ENCODE results near the gene IL17F. TPM values are rescaled to one million over a fixed set of nuclear protein-coding genes. Genes with fewer than 3 reads are reported as not detected.

Gene IL17F
- total RNA-seq, 1 experiment from 2014 or later, result not detected

DNA sequence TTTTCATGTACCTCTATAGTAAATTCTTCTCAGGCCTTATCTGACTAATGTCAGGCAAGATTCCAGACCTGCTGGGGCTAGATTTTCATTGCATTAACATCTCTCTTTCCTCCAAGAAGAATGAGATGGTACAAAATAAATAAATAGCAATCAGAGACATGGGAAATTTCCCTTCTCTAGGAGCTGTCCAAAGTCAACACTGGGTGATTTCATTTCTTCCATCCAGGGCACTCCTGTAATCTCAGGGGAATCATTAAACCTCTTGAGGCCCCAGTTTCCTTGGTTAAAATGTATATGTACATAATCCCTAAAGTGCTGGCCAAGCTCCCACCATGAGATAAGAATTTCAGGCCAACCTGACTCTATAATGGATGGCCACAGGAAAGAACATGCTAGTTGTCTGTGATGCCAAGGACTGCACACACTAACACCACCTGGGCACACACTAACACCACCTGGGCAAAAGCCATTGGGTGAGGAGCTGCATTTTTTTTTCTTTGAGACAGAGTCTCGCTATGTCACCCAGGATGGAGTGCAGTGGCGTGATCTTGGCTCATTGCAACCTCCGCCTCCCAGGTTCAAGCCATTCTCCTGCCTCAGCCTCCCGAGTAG lies 912 bp downstream of the IL17F start:
- Histone ChIP-seq H3K9me2 (ENCODE audit: insufficient read depth) (no peaks in the 10 kb centered on the region), H3K4me3 (replicated peaks in 1 of 2; ENCODE audit: low read depth in 1 of 2, low read length in 2 of 2) (no peak overlapping the region), H3K4me2 (ENCODE audit: low read length) (no peak overlapping the region), H3K36me3 (ENCODE audit: control insufficient read depth in 1 of 2, insufficient read depth in 2 of 2, low read length in 2 of 2) (no peaks in the 10 kb centered on the region), H3K27ac (ENCODE audit: low read depth, low read length) (no peak overlapping the region), H3K79me2 (ENCODE audit: insufficient read depth, low read length) (no peaks in the 10 kb centered on the region), H3K9ac (ENCODE audit: low read length) (no peak overlapping the region), H4K20me1 (ENCODE audit: insufficient read depth) (no peaks in the 10 kb centered on the region), H3K27me3 (ENCODE audit: insufficient read depth, low read length) (no peaks in the 10 kb centered on the region; the same call in 1 of the 2 replicates), H3K9me3 (ENCODE audit: control insufficient read depth in 1 of 2, insufficient read depth in 1 of 2, low read depth in 1 of 2, low read length in 2 of 2) (no peaks in the 10 kb centered on the region), H3K4me1 (ENCODE audit: control insufficient read depth in 1 of 2, insufficient read depth in 2 of 2, low read length in 2 of 2) (no peaks in the 10 kb centered on the region), H2AFZ (ENCODE audit: low read depth, low read length, poor library complexity, severe bottlenecking) (no peak overlapping the region)
- POLR2A ChIA-PET, result no interaction called here
- CTCF ChIA-PET, result no interaction called here
- no TSS peak for BruUV-seq (replicated peaks)
- no peak for DNase-seq (ENCODE audit: low read depth, low spot score)
- intact Hi-C loops (cut with micrococcal nuclease), result no loop called here
- no peak for ATAC-seq
- RAD21 ChIA-PET (ENCODE audit: low non-redundant PET in 1 of 2, low total read pairs in 2 of 2, uncharacterized antibody in 2 of 2, unreplicated experiment in 2 of 2), result no interaction called here
- TF ChIP-seq EZH2phosphoT487 (IDR thresholded peaks at IDR 0.05; ENCODE audit: borderline replicate concordance), result no peak
- TF ChIP-seq, protein P1, sequence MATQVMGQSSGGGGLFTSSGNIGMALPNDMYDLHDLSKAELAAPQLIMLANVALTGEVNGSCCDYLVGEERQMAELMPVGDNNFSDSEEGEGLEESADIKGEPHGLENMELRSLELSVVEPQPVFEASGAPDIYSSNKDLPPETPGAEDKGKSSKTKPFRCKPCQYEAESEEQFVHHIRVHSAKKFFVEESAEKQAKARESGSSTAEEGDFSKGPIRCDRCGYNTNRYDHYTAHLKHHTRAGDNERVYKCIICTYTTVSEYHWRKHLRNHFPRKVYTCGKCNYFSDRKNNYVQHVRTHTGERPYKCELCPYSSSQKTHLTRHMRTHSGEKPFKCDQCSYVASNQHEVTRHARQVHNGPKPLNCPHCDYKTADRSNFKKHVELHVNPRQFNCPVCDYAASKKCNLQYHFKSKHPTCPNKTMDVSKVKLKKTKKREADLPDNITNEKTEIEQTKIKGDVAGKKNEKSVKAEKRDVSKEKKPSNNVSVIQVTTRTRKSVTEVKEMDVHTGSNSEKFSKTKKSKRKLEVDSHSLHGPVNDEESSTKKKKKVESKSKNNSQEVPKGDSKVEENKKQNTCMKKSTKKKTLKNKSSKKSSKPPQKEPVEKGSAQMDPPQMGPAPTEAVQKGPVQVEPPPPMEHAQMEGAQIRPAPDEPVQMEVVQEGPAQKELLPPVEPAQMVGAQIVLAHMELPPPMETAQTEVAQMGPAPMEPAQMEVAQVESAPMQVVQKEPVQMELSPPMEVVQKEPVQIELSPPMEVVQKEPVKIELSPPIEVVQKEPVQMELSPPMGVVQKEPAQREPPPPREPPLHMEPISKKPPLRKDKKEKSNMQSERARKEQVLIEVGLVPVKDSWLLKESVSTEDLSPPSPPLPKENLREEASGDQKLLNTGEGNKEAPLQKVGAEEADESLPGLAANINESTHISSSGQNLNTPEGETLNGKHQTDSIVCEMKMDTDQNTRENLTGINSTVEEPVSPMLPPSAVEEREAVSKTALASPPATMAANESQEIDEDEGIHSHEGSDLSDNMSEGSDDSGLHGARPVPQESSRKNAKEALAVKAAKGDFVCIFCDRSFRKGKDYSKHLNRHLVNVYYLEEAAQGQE (IDR thresholded peaks at IDR 0.05; ENCODE audit: low read depth), result peak; percentile 28

DNA sequence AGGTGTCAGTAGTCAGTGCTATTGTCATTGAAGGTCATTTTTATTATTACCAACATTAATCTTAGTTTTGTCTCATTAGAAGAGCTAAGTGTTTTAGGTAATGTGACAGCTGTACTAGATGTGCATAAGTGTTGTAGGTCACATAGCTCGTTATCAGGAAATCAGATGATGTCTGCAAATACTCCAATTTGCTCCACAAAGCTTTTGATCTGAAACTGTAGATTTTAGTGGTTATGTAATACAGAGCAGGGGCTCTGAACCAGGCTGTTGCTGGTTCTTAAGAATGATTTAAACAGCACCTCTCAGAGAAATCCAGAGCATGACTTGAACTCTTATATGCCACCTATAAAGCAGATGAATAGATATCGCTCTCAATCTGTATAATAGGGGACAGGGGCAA lies 2.5 kb downstream of the IL17F start:
- intact Hi-C loops (cut with micrococcal nuclease), result no loop called here
- CTCF ChIA-PET, result no interaction called here
- Histone ChIP-seq H3K27me3 (ENCODE audit: insufficient read depth, low read length) (no peaks in the 10 kb centered on the region; the same call in 1 of the 2 replicates), H3K9ac (ENCODE audit: low read length) (no peak overlapping the region), H3K4me3 (replicated peaks in 1 of 2; ENCODE audit: low read depth in 1 of 2, low read length in 2 of 2) (no peak overlapping the region), H3K4me2 (ENCODE audit: low read length) (no peak overlapping the region), H3K79me2 (ENCODE audit: insufficient read depth, low read length) (no peaks in the 10 kb centered on the region), H3K27ac (ENCODE audit: low read depth, low read length) (no peak overlapping the region), H3K9me2 (ENCODE audit: insufficient read depth) (no peaks in the 10 kb centered on the region), H2AFZ (ENCODE audit: low read depth, low read length, poor library complexity, severe bottlenecking) (no peak overlapping the region), H4K20me1 (ENCODE audit: insufficient read depth) (no peaks in the 10 kb centered on the region), H3K4me1 (ENCODE audit: control insufficient read depth in 1 of 2, insufficient read depth in 2 of 2, low read length in 2 of 2) (no peaks in the 10 kb centered on the region), H3K36me3 (ENCODE audit: control insufficient read depth in 1 of 2, insufficient read depth in 2 of 2, low read length in 2 of 2) (no peaks in the 10 kb centered on the region), H3K9me3 (ENCODE audit: control insufficient read depth in 1 of 2, insufficient read depth in 1 of 2, low read depth in 1 of 2, low read length in 2 of 2) (no peaks in the 10 kb centered on the region)
- DNase-seq (ENCODE audit: low read depth, low spot score), result no peak
- ATAC-seq, result no peak
- TF ChIP-seq, protein P2, sequence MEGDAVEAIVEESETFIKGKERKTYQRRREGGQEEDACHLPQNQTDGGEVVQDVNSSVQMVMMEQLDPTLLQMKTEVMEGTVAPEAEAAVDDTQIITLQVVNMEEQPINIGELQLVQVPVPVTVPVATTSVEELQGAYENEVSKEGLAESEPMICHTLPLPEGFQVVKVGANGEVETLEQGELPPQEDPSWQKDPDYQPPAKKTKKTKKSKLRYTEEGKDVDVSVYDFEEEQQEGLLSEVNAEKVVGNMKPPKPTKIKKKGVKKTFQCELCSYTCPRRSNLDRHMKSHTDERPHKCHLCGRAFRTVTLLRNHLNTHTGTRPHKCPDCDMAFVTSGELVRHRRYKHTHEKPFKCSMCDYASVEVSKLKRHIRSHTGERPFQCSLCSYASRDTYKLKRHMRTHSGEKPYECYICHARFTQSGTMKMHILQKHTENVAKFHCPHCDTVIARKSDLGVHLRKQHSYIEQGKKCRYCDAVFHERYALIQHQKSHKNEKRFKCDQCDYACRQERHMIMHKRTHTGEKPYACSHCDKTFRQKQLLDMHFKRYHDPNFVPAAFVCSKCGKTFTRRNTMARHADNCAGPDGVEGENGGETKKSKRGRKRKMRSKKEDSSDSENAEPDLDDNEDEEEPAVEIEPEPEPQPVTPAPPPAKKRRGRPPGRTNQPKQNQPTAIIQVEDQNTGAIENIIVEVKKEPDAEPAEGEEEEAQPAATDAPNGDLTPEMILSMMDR (IDR thresholded peaks at IDR 0.05 in 2 of 3, conservative IDR thresholded peaks at IDR 0.05 in 1 of 3; ENCODE audit: borderline replicate concordance in 1 of 3, insufficient read depth in 1 of 3, low read depth in 2 of 3, low read length in 2 of 3), result no peak
- no peak for TF ChIP-seq ELF1 (IDR thresholded peaks at IDR 0.05; ENCODE audit: borderline replicate concordance, low read depth)
- POLR2A ChIA-PET, result interaction anchor here (1.5 kb wide), 1 partner anchor 8 kb away, joined by 4 read pairs; no protein-coding TSS in a partner anchor
- RAD21 ChIA-PET (ENCODE audit: low non-redundant PET in 1 of 2, low total read pairs in 2 of 2, uncharacterized antibody in 2 of 2, unreplicated experiment in 2 of 2), result no interaction called here
- BruUV-seq (replicated peaks), result no TSS peak
